GM23248 (cell line): ENCODE data around the gene CDK5RAP3.

Experiments
- EZH2 ChIP-seq: fragments of 200-600 bp; sonication (generic); IDR thresholded peaks from 2 replicates; pipeline ENCODE4 v1.6.1; 2018; ENCODE audit warnings: antibody characterized with exemption, mild to moderate bottlenecking; ENCODE audit not compliant: insufficient read depth, poor library complexity, severe bottlenecking
- EZH2phosphoT487 ChIP-seq: fragments of 200-600 bp; sonication (generic); IDR thresholded peaks from 2 replicates; pipeline ENCODE4 v1.6.1; 2018; ENCODE audit warnings: antibody characterized with exemption, moderate library complexity, mild to moderate bottlenecking, low read depth; ENCODE audit not compliant: insufficient read depth

DNA sequence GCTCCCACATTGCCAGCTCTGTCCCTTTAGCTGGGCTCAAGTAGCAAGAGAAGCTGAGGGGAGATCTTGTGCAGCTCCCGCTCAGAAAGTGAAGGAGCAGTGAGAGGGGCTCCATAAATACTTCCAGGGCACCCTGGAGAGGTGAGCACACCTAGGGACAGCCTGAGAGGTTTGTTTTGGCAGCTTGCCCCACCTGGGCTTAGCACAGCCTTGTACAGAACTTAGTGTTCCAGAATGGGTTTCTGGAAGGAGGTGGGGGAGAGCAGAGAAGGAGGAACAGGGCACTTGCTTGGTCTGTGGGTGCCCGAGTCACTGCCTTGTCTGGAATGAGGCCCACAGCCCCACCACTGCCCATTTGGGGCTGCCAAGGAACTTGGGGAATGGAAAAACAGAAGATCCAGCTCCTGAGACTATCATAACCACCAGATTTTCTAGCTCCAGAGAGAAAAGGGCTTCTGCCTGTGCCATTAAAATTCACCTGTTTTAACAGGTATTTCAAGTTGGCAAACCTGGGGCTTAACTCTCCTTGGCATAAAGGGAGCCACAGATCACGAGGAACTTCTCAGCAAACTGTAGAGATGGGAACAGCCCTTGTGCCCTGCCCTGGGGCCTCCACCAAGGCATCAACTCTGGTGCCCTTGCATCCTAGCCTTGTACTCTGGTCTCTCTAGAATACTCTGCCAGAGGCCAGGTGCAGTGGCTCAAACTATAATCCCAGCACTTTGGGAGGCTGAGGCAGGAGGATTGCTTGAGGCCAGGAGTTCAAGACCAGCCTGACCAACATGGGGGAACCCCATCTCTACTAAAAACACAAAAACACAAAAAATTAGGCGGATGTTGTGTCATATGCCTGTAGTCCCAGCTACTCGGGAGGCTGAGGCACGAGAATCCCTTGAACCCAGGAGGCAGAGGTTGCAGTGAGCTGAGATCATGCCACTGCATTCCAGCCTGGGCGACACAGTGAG lies 15.1 kb upstream of the CDK5RAP3 start:
- TF ChIP-seq EZH2phosphoT487: no peak
- TF ChIP-seq EZH2: no peak
